ENCODE data around the gene CREB1.

Gene CREB1

DNA sequence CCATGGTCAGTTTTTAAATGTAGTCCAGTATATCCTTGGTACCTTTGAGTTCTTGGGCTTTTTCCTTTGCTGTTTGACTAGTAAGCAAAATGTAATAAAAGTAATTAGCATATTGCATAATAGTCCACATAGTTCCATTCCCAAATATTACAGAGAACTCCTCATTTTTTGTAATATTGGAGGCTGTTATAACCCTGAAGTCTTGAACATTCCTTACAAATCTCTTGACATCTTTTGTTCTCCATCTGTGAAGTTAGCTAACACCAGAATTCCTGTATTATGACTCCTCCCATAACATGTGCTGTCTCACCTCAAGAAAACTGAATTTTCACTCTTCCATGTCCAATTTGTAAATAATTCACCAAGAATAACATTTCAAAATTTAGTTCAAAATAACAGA, 17.1 kb downstream of the CREB1 start:
- DNase-seq, result no peak

DNA sequence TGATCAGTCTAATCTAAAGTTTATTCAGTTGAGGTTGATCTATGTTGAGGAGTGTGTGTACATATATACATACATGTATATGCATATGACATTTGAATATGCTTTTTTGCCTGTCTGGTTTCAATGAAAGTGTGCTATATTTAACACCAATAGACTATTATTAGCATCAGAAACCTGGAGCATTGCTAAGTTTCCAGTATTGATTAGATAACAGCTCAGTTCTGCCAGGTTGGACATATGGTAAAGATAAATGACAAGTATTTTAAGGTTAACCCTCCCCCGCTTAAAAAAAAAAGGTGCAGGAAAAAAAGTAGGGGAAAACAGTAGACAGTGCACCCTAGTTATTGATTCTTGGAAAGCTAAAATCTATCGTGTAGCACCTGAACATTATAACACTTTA, 19.4 kb downstream of the CREB1 start:
- DNase-seq, result no peak

- no peak for DNase-seq
Observed at GRCh38 chr2:207558079-207558491, 28.3 kb downstream of the CREB1 start.

DNA sequence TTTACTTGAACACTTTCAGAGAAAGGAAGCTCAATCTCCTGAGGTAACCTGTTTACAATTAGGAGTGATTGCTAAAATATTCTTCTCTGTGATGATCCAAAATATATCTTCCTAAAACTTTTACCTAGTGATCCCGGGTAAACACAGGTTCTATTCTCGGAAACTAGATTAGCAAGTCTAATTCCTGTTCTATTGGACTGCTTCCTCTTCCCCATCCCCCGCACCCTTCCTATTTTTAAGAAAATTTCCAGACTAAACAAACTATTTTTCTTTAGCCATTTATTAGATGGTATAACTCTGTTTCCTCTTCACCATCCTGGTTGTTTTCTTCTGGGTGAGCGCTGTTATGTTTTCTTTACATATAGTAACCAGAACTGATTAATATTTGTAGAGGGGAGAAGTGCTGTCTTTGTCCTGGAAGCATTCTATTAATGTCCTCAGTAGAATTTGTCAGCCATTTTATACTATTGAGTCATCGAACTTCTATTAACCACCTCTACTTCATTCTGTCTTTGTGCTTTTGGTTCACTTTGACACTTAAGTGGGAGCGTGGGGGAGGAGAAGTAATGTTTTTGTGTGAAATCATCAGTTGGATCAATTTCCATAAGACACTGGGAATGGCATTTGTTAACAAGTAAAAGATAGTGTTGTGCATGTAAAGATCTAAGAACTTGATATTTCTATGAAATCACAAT, 31.8 kb downstream of the CREB1 start:
- DNase-seq, result no peak

- DNase-seq, result no peak
Observed at GRCh38 chr2:207565736-207566500, 36.2 kb downstream of the CREB1 start.

DNA sequence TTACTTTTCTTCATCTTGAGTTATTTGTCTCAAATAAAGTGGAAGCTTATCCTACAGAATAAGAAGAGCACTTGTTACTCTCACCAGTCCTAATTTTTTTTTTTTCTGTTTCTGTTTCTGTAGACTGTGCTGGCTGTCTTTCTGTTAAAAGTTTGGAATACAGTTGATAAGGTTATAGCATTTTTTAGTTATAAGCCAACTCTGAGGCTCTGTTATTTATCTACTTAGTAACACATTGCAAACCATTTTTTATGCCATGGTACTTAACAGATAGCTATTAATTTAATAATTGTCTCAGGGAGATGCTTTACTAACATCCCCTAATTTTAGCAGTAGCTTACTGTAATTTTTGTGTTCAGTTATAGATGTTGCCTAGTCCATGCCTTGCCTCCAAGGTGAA, 37.9 kb downstream of the CREB1 start:
- no peak for DNase-seq

- DNase-seq, result no peak
Observed at GRCh38 chr2:207571370-207571769, 41.6 kb downstream of the CREB1 start.

DNA sequence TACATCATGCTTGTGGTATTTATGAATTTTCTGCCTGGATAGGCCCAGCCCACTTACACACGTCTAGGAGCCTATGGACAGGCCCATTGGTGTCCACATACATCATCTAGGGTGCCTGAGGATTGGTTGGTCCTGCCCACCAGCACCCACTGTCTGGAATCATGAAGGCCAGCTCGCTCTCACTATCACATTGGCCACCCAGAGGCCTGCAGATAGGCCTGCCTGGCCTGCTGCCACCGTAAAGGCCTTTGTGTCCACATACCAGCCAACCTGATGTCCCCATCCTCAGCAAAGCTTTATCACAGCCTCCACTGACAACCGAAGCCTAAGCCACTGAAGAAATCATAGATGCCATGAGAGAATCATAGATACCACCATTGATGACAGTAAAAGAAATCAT, 55.2 kb downstream of the CREB1 start:
- no peak for DNase-seq

- DNase-seq, result no peak
Observed at GRCh38 chr2:207587305-207587704, 57.5 kb downstream of the CREB1 start.

DNA sequence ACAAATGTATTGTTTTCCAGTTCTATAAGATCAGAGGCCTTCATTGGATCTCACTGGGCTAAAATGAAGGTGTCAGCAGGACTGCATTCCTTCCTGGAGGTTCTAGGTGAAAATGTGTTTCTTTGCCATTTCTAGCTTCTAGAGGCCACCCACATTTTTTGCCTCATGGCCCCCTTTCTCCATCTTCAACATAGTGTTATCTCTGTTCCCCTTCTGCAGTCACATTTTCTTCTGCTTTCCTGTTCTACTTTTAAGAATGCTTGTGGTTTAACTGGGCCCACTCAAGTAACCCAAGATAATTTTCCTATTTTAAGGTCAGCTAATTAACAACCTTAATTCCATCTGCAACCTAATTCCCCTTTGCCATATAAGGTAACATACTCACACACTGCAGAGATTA, 59.4 kb downstream of the CREB1 start:
- no peak for DNase-seq

DNA sequence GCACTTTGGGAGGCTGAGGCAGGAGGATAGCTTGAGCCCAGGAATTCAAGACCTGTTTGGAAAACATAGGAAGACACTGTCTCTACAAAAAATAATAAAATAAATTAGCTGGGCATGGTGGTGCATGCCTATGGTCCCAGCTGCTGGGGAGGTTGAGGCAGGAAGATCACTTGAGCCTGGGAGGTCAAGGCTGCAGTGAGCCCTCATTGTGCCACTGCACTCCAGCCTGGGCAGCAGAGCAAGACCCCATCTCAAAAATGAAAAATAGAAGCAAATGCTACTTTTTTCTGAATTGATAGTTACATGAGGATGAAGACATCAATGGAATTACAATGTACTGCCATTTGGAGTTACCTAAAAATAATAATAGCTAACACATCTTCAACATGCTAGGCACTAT, 63.5 kb downstream of the CREB1 start:
- DNase-seq, result no peak

- no peak for DNase-seq
Observed at GRCh38 chr2:207594264-207594663, 64.5 kb downstream of the CREB1 start.

DNA sequence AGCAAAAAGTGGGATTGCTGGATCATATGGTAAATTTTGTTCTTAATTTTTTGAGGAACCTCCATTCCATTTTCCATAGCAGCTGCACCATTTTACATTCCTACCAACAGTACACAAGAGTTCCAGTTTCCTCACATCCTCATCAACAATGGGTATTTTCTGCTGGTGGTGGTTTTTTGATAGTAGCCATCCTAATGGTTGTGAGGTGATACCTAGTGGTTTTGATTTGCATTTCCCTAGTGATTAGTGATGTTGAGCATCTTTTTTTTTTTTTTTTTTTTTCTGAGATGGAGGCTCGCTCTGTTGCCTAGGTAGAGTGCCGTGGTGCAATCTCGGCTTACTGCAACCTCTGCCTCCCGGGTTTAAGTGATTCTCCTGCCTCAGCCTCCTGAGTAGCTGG, 65.0 kb downstream of the CREB1 start:
- no peak for DNase-seq

DNA sequence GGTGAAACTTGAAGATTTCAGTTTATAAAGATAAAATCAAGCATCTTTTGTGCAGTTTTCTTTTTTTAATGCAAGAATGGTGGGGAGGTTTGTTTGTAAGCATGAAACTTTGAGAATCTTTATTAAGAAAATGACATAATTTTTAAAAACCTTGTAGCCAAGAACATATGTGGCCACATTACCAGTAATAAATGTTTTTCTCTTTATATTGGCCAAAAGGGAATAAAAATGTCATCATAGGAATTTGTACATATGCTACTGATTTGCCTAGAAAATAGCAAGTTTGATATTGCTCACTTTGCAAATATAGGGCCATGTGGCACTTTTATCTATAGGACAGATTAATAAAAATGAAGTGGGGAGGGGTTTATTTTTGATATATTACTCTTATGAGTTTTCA, 69.9 kb downstream of the CREB1 start:
- no peak for DNase-seq

GRCh38 chr2:207600231-207600630, 70.5 kb downstream of the CREB1 start:
- no peak for DNase-seq

DNA sequence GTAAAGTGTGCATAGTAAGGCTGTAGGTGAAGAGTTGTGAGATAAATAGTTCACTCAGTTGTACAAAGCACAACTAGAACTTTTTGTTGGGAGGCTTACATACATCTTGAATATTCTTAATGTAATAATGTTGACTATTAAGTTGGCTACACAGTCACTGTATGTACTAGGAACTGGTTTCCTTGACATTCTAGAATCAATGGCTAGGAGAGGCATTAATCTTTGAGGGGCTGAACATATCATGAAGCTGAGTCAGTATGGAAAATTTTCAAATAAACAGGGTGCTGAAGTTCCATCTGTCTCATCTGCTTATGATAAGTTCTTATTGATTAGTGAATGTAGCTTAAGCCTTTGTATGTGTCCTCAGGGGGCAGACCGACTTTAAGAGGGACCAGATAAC, 72.0 kb downstream of the CREB1 start:
- no peak for DNase-seq

DNA sequence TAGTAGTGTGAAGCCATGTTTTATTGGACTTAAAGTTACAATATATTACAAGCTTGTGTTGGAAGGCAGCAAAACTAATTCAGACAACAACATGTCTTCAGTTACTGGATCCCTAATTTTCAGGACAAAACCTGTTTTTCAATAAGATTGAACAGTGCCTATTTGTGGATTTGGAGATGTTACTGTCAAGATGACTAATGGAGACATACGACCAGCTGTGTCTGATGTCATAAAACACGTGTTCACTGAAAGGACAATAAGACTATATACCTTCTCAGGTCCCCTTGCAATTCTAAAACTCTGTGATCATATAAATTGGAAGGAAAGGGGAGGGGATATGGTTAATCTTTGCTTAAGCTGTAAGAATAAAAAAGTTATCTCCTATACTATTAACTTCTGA, 73.7 kb downstream of the CREB1 start:
- no peak for DNase-seq

DNA sequence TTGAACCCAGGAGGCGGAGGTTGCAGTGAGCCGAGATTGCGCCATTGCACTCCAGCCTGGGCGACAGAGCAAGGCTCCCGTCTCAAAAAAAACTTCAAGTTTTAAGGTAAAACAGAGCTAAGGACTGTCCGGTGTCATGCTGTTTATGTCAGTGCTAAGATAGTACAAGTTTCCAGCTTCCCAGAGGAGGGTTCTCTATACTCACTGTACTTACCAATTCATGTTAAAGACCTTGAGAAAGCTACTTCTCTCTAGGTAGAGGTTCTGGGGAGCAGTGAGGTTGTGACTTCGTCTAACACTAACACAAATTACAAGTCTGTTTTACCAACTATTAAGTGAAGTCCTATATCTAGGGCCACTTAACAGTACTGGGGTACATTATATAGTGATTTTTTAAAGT, 76.6 kb downstream of the CREB1 start:
- DNase-seq, result no peak

DNA sequence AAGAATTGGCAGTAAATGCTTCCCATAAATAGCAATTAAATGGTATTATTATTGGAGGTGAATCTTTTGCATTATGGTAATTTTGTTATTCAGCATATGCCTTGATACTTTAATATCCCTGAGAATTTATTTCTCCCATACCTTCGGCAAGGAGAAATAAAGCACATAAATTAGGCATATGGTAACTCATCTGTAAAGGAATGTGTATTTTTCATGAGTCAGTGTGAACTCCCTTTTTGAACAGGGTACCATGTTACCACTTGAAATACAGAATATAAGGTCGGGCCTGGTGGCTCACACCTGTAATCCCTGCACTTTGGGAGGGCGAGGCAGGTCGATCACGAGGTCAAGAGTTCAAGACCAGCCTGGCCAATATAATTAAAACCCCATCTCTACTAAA, 77.1 kb downstream of the CREB1 start:
- no peak for DNase-seq

DNA sequence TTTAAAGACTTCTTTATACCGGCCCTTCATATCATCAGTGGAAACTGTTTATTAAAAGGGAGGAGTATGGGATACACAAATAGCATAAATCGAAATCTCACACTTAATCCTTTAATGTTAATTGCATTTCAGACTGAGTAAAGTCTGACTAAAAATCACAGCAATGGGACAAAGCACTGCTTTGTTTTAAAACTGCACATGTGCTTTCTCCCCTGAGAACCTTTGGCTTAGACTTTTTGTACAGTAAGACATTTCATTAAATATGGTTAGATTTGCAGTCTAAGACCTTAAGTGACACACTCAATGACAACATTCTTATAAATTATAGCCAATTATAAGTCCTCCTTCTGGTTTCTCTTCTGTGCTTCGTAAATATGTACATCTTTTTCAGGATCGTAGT, 83.0 kb downstream of the CREB1 start:
- DNase-seq, result no peak

DNA sequence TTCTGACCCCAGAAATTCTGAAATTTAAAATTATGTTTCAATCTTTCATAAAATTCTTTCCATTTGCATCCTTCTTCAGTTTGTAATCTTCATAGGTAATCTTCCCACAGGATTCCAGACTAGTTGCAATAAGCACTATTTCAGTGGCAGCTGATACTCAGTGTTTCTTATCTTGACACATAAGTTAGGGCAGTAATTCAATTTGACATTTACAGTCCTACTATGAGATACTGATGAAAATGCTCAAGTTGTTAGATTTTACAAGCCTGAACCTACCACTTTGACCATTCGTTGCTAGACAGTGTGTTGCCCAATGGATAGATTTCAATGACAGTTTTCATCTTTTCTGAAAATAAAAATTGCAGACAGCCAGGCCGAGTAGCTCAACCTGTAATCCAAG, 85.1 kb downstream of the CREB1 start:
- DNase-seq, result no peak

DNA sequence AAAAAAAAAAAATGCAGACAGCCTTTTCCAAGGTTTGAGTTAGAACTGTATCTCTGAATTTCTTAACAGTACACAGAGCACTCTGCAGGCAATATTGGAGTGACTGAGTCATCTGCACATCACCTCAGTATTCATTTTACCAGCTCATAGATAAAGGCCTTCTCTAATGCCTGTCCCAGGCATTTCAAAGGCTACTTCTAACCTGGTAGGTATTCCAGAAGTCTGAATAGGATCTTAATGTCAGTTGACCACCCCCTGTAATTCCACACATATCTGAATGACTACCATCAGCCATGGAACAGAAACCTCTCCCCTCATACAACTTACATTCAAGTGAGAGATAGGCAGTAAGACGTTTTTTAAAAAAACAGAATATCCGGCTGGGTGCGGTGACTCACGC, 86.4 kb downstream of the CREB1 start:
- DNase-seq, result no peak

DNA sequence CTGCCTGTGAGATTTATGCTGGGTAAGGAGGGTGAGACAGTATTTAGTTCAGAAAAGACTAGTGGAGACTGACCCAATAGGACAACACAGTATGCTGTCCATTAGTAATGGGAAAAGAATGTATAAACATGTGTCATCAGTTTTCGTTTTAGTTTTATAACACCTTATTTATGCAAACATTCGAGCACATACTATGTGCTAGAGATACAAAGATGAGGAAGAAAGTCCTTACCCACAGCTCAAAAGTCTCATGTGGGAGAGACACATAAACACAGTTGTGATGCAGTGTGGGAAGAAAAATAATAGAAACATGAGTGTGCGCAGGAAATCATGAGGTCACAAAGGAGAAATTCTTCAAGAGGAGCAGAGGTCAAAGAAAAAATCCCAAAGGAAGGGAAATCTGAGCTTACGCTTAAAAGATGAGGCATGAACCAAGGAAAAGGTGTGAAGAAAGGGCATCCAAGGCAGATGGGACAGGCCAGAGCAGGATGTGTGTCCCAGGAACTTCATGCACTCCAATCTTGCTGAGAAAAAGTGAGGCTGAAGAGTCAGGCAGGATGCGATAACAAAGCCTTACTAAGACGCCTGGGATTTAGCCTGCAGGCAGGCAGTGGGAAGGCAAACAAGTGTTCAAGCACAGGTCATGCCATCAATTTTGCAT, 87.4 kb downstream of the CREB1 start:
- DNase-seq, result no peak

DNA sequence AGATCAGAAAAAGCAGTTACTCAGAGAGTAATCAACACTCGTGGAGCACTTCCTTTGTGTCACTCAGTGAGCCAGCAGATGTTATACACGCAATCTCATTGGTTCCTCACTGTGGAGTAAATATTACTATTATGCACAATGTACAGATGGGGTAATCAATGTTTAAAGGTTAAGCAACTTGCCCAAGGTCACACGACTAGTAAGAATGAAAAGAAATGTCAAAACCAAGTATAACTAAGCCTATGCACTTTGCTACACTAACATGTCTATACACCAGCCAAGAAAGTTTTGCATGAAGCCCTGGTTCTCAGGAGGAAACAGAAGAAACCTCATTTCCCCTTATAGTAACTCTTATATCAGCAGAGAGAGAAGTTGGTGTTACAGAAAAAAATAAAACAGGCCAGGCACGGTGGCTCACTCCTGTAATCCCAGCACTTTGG, 90.0 kb downstream of the CREB1 start:
- no peak for DNase-seq

Measured in NCI-H1694 treated with DMSO at 0.1 percent for 48 hours (cell line).